Tibial nerve (tissue), 4 donors: Measurements from ENCODE around the gene RNF121. TPM values are rescaled to one million over a fixed set of nuclear protein-coding genes. Genes with fewer than 3 reads are reported as not detected.
A peak's percentile ranks its signal among the peaks of the same experiment; 100 is the strongest.

Experiments used
- DNase-seq, 2 donors: peaks; one replicate each; pipeline ENCODE4 v3.0.0-alpha.2; 2019; ENCODE audit warnings: low spot score in 2 of 2
- H3K27ac ChIP-seq, 4 donors: fragments of 200-600 bp; sonication (generic) in 3 of 4; one replicate each; pipeline ENCODE4 v1.5.1; 2017 to 2019; ENCODE audit warnings: mild to moderate bottlenecking in 1 of 4
- H3K27me3 ChIP-seq, 2 donors: fragments of 200-600 bp; sonication (generic) in 1 of 2; one replicate each; pipeline versions ENCODE4 v1.5.1 to v1.6.0; 2017 to 2019
- H3K36me3 ChIP-seq, 3 donors: fragments of 200-600 bp; sonication (generic); one replicate each; pipeline ENCODE4 v1.5.1; 2018 to 2019
- H3K4me1 ChIP-seq, 4 donors: fragments of 200-600 bp; sonication (generic) in 3 of 4; one replicate each; pipeline ENCODE4 v1.5.1; 2017 to 2019
- H3K4me3 ChIP-seq, 4 donors: fragments of 200-600 bp; sonication (generic) in 3 of 4; one replicate each; pipeline ENCODE4 v1.5.1; 2017 to 2019; ENCODE audit warnings: mild to moderate bottlenecking in 1 of 4, moderate library complexity in 1 of 4
- H3K9me3 ChIP-seq, 4 donors: fragments of 200-600 bp; sonication (generic) in 3 of 4; one replicate each; pipeline ENCODE4 v1.5.1; 2017 to 2019
- EP300 ChIP-seq, 2 donors: sonication (generic); formaldehyde crosslinking; IDR thresholded peaks; one replicate each; pipeline ENCODE4 v1.6.1; 2017; ENCODE audit warnings: antibody characterized with exemption in 2 of 2, mild to moderate bottlenecking in 1 of 2
- POLR2A ChIP-seq, 2 donors: fragments of 450-650 bp; IDR thresholded peaks; one replicate each; pipeline ENCODE4 v1.6.1; 2017; ENCODE audit warnings: antibody characterized with exemption in 2 of 2, mild to moderate bottlenecking in 2 of 2, moderate library complexity in 2 of 2
- WGBS, 2 donors: methylation state at CpG; one replicate each; pipeline ENCODE4 v1.1.5; 2018; 5-methylcytosine and 5-hydroxymethylcytosine counted together
- total RNA-seq, 4 donors: library from RNA; depleted of rRNA; stranded (reverse); fragments of >200 nt; gene quantifications; one replicate each; pipeline ENCODE4 v1.1.0, GENCODE V29; 2016
- TF ChIP-seq, protein P1 (sequence below), 5 experiments: fragments of 200-600 bp in 3 of 5; fragments of 450-650 bp in 2 of 5; sonication (generic) in 3 of 5; IDR thresholded peaks; one replicate each; pipeline ENCODE4 v1.5.1; 2016 to 2019; ENCODE audit warnings: antibody characterized with exemption in 5 of 5, mild to moderate bottlenecking in 3 of 5, moderate library complexity in 2 of 5

RNF121 gene
- total RNA-seq, 4 donors from 2014 or later = 17.2 to 29.4 (median 21.4) TPM

DNA sequence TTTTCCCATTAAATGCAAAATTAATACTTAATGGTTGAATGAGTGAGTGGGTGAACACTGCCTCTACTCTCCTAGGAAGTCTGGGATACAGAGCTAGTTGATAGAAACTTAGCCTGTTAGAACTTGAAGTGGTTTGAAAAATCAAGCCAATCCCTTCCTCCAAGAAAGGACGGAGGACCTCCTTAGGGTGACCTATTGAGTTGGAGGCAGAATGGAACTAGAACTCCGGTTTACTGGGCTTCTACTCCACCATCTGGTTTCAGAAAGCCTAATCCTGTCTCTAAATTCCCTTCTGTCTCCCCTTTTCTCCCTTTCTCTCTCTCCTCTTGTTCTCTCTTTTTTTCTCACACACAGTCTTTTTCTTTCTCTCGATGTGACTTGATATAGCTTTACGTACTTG lies 50.2 kb downstream of the RNF121 start:
- Histone ChIP-seq H3K9me3 (no peaks in the 10 kb centered on the region), H3K27me3 (no peaks in the 10 kb centered on the region), H3K4me1 (no peaks in the 10 kb centered on the region), H3K4me3 (no peak overlapping the region), H3K36me3 (peaks cover 0 to 14% (median 0%) of the 10 kb centered on the region in 3 donors), H3K27ac (no peak overlapping the region)
- WGBS, 2 donors = 86 to 93% methylated on average over 4 of the region's 4 CpGs
- TF ChIP-seq EP300 (IDR thresholded peaks at IDR 0.05) (no peak), POLR2A (IDR thresholded peaks at IDR 0.05) (no peak)
- TF ChIP-seq, protein P1, sequence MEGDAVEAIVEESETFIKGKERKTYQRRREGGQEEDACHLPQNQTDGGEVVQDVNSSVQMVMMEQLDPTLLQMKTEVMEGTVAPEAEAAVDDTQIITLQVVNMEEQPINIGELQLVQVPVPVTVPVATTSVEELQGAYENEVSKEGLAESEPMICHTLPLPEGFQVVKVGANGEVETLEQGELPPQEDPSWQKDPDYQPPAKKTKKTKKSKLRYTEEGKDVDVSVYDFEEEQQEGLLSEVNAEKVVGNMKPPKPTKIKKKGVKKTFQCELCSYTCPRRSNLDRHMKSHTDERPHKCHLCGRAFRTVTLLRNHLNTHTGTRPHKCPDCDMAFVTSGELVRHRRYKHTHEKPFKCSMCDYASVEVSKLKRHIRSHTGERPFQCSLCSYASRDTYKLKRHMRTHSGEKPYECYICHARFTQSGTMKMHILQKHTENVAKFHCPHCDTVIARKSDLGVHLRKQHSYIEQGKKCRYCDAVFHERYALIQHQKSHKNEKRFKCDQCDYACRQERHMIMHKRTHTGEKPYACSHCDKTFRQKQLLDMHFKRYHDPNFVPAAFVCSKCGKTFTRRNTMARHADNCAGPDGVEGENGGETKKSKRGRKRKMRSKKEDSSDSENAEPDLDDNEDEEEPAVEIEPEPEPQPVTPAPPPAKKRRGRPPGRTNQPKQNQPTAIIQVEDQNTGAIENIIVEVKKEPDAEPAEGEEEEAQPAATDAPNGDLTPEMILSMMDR (IDR thresholded peaks at IDR 0.05) = no peak
- no peak for DNase-seq

DNA sequence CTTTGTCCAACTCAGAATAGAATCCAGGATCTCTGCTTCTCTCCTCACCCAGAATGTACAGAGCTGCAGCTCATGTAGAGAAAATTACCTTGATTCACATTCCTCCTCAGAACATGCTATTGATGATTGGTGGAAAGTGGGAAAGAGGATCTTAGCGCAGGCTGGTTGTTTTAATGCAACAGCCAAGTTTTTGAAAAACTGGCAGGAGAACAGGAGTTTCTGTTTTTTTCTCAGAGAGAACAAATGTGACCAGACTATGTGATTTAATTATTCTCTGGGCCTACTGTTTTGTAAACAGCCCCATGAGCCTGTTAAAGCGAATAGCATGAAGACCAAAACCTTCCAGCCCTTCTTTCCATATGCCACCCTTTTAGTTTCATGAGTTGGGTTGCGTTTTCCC lies 50.8 kb downstream of the RNF121 start:
- Histone ChIP-seq H3K36me3 (peaks cover 0 to 15% (median 0%) of the 10 kb centered on the region in 3 donors), H3K27me3 (no peaks in the 10 kb centered on the region), H3K4me1 (no peaks in the 10 kb centered on the region), H3K27ac (no peak overlapping the region), H3K4me3 (no peak overlapping the region), H3K9me3 (no peaks in the 10 kb centered on the region)
- WGBS, 2 donors = 83% methylated on average over 3 of the region's 3 CpGs
- DNase-seq = no peak
- TF ChIP-seq POLR2A (IDR thresholded peaks at IDR 0.05) (no peak), EP300 (IDR thresholded peaks at IDR 0.05) (no peak)
- TF ChIP-seq, protein P1 (IDR thresholded peaks at IDR 0.05) = no peak

DNA sequence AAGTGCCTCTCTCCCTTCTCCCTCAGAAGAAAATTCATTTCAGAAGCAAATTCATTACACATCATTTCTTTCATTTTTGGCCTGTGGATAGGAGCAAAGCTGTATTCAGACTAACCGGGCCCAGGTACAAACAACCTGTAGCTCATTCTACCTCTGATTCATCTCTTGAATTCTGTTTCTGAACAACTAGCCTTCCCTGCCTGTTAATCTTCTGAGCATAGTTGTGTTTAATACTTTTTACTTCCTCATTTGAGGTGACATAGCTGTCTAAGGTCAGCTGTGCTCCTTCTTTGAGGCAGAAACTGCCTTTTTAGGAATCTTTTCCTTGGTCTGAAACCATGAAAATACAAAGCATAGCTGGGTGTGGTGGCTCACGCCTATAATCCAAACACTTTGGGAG lies 57.3 kb downstream of the RNF121 start:
- H3K4me1 ChIP-seq = peaks cover 0 to 15% (median 6%) of the 10 kb centered on the region in 4 donors
- H3K27ac ChIP-seq = no peak overlapping the region
- no peaks in the 10 kb centered on the region for H3K27me3 ChIP-seq
- DNase-seq = no peak
- peaks cover 0 to 28% (median 0%) of the 10 kb centered on the region in 3 donors for H3K36me3 ChIP-seq
- WGBS, 2 donors = 72 to 80% methylated on average over 2 of the region's 2 CpGs
- H3K9me3 ChIP-seq = no peaks in the 10 kb centered on the region
- no peak overlapping the region for H3K4me3 ChIP-seq
- no peak for TF ChIP-seq POLR2A (IDR thresholded peaks at IDR 0.05)

DNA sequence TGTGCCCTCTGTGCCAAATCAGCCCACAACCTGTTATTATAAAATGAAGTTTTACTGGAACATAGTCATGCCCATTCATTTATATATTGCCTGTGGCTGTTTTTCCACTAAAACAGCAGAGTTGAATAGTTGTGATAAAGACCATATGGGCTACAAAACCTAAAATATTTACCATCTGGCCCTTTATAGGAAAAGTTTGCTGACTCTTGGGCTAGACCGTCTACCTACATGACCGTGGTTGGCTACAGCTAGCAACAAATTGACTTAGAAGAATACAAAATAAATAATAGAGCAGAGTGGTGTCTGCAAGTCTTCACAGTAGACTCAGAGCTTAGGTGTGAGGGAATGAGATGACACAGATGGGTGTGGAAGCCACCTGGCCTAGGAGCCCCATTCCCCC lies 58.7 kb downstream of the RNF121 start:
- WGBS, 2 donors = 41 to 51% methylated on average over 2 of the region's 2 CpGs
- H3K27me3 ChIP-seq = no peaks in the 10 kb centered on the region
- peaks cover 0 to 15% (median 6%) of the 10 kb centered on the region in 4 donors for H3K4me1 ChIP-seq
- peak overlapping the region in 1 of 4 donors; percentile 24 for H3K27ac ChIP-seq
- peaks cover 0 to 28% (median 0%) of the 10 kb centered on the region in 3 donors for H3K36me3 ChIP-seq
- no peak for TF ChIP-seq POLR2A (IDR thresholded peaks at IDR 0.05)
- TF ChIP-seq, protein P1 (IDR thresholded peaks at IDR 0.05) = no peak
- TF ChIP-seq EP300 (IDR thresholded peaks at IDR 0.05) = no peak
- H3K4me3 ChIP-seq = no peak overlapping the region
- H3K9me3 ChIP-seq = no peaks in the 10 kb centered on the region
- DNase-seq = no peak

DNA sequence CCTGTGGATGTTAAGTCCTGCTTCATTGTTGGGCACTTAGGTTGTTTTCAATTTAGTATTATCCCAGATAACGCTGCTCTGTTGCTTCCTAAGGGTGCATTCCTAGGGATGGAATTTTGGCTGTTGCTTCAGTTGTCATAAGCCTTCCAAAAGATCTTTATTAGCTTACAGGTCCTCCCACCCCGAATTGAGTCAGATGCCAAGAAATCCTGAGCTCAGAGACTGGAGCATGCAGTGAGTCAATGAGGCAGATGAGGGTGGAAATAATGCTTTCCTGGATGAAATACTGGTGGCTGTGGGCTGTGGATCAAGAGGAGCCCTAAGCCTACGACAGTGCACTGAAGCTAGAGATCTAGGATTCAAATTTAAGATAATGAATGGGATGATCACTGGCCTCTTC lies 59.2 kb downstream of the RNF121 start:
- no peak for DNase-seq
- no peak overlapping the region for H3K4me3 ChIP-seq
- no peaks in the 10 kb centered on the region for H3K27me3 ChIP-seq
- whole genome bisulfite sequencing, 2 donors = 41 to 45% methylated on average over 3 of the region's 3 CpGs
- H3K36me3 ChIP-seq = peaks cover 0 to 28% (median 0%) of the 10 kb centered on the region in 3 donors
- TF ChIP-seq POLR2A (IDR thresholded peaks at IDR 0.05) (no peak), EP300 (IDR thresholded peaks at IDR 0.05) (no peak)
- TF ChIP-seq, protein P1 (IDR thresholded peaks at IDR 0.05) = no peak
- no peaks in the 10 kb centered on the region for H3K9me3 ChIP-seq
- peaks cover 0 to 15% (median 6%) of the 10 kb centered on the region in 4 donors for H3K4me1 ChIP-seq
- H3K27ac ChIP-seq = no peak overlapping the region

DNA sequence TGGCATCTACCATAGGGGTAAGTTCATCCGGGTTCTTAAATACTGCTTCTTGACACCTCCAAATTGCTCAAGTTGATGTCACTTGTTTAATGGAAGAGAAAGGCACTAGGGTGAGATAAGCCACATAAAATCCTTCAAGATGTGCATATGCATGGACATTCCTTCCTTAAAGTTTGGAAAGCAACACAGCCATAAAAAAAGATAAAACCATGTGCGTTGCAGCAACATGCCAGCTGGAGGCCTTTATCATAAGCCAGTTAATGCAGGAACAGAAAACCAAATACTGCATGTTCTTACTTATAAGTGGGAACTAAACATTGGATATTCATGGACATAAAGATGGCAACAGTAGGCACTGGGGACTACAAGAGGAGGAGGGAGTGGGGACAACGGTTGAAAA lies 61.9 kb downstream of the RNF121 start:
- H3K9me3 ChIP-seq = no peaks in the 10 kb centered on the region
- 65 to 75% methylated on average over 3 of the region's 3 CpGs for WGBS, 2 donors
- peaks cover 0 to 15% (median 6%) of the 10 kb centered on the region in 4 donors for H3K4me1 ChIP-seq
- no peak for DNase-seq
- H3K4me3 ChIP-seq = no peak overlapping the region
- no peak overlapping the region for H3K27ac ChIP-seq
- peaks cover 0 to 16% (median 0%) of the 10 kb centered on the region in 3 donors for H3K36me3 ChIP-seq
- no peaks in the 10 kb centered on the region for H3K27me3 ChIP-seq
- TF ChIP-seq POLR2A (IDR thresholded peaks at IDR 0.05) (no peak), EP300 (IDR thresholded peaks at IDR 0.05) (no peak)
